ENCODE results near the gene C1orf87.

DNA sequence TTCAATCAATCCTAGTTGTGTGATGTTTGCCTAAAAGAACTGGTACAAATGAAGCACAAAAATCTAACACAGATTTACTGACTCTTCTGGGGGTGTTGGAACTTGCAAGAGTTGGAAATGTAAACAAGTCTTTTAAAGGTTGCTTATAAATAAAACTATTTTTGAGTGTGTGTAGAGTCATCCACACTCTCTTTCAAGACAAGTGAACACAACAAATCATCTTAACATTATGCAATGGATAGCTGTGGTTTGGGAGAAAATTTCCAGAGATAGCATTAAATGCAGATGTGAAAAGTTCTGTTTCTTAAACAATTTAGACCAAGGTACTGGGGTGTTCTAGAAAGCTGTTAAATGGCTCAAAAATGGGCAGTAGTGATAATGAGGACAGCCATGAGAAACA lies 28.7 kb downstream of the C1orf87 start:
- TF ChIP-seq CTCF (IDR thresholded peaks at IDR 0.05) (no peak), POLR2AphosphoS5 (IDR thresholded peaks at IDR 0.05) (no peak), POLR2A (IDR thresholded peaks at IDR 0.05) (no peak)

Data from transverse colon (tissue), 4 donors.